GM19193 (cell line): ENCODE data around the gene VMP1.

Source experiments
- POLR2A ChIP-seq: IDR thresholded peaks from 4 replicates; pipeline ENCODE4 v1.6.1; 2011; ENCODE audit not compliant: insufficient read depth, insufficient read length; ENCODE audit errors: extremely low read depth

Gene VMP1

DNA sequence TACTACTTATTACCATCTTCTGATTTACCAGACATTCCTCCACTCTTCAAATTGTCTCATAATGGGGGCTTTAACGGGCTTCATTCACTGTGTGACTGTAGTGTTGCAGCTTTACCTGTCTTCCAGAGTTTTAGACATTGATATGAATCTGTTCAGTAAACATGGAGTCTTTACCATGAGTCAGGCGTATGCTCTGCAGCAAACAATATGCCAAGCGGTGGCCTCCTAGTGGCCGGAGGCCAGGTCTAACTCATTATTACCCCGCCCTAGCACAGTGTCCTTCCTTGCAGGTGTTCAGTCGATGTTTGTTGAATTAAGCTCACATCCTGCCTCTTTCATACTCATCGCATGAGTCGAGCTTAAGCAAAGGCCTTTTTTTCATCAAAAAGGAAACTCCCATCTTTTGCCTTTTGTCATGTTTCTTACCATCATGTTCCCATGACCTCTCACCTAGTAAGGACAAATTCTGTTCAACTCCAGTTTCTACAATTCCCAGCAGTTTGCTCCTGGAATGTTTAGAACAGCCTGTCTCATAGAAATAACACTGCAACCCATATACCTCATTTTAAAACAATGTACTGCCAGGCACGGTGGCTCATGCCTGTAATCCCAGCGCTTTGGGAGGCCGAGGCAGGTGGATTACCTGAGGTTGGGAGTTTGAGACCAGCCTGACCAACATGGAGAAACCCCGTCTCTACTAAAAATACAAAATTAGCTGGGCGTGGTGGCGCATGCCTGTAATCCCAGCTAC, 145.9 kb downstream of the VMP1 start:
- TF ChIP-seq POLR2A = no peak

DNA sequence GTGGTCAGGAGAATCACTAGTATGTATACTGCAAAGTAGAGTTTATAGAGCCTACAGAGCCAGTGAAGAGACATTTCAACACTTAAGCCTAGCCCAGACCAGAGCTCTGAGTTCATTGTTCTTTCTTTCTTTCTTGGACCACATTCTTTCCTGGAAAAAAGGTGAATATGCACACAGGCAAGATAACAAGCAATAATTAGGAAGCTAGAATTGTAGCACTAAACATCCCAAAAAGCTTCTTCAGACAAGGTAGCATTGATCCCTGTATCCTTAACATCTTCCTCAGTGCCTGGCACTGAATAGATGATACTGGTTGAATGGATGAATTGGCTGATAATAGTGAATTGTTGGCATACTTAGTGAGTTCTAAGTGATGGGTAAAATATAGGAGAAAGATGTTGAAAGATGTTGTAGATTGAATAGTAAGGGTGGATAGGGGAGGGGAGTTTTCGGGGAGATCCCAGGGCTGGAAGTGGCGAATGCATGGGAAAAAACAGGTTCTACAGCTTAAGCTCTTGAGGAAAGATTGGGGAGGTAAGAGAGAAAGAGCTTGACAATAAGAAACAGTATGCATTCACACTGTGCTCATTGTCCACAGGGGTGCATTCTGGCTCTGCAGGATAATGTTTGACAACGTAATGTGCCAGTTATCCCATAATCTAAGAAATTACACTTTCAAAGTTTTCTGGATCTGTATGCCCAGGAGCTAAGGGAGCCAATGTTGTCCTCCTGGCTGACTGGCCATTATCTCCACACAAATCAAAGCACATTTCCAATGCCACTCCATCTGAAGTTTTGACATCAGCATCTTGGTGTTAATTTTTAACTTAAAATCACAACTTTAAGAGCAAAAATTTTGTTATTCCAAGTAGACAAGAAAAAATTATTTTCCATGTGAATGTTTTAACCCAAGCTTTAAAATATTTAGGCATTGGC, 149.7 kb downstream of the VMP1 start:
- TF ChIP-seq POLR2A = no peak

DNA sequence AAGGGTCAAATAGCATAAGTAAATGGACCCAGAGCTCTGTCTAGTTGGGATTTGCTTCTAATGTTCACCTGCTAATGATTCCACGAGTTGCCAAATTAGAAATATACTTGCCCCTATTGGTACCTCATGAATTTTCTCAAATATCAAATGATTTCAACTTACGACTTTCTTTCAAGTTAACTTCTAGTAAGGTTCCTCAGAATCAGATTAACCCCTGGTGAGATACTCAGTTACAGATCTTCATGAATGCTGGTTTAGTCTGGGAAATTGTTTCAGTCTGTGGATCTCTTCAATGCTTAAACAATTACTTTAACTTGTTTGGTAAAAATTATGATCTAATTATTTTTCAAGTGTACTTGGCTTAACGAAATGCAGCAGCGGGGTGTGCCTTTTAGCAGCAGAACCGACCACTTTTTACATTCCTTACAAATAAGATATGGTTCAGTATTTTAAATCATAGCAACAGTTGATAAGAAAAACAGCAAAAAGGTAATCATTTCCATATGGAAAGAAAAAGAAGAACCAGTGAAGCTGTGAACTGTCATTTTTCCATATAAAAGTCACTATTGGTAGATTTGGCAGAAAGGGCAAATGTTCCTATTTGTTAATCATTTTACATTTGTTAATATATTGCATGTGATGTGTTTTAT, 150.8 kb downstream of the VMP1 start:
- TF ChIP-seq POLR2A = no peak

DNA sequence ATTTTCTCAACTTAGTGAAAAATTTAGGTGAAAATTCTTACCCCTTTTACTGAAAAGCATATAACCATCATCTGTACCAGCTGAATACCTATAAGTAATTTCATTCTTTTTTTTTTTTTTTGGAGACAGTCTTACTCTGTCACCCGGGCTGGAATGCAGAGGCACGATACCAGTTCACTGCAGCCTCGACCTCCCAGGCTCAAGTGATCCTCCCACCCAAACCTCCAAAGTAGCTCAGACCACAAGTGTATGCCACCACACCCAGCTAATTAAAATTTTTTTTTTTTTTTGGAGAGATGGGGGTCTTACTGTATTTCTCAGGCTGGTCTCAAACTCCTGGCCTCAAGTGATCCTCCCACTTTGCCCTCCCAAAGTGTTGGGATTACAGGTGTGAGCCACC, 151.5 kb downstream of the VMP1 start:
- no peak for TF ChIP-seq POLR2A

DNA sequence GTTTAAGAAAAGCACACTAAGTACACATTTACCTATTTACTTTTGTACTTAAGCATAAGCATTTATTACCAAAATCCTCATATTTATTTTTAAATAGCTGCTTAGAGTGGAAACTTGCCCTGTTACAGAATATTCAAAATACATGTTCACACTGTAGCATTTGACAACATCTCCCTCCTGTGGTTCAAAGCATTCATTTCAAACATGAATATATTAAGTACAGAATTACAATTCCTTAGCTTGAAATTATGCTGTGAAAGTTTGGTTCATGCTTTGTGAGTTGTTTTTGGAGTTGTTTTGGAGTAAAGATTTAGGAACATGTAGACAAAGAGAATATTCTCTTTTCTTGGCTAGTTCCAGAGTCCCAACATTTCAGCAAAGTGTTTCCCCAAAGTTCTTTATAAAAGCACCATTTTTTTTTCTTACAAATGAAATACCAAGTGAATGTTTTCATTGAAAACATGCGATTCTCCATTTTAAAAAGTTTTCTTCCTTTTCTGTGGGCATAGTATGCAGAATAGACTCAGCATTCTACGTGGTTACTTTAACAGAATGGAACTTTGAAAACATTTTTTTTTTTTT, 152.1 kb downstream of the VMP1 start:
- no peak for TF ChIP-seq POLR2A

DNA sequence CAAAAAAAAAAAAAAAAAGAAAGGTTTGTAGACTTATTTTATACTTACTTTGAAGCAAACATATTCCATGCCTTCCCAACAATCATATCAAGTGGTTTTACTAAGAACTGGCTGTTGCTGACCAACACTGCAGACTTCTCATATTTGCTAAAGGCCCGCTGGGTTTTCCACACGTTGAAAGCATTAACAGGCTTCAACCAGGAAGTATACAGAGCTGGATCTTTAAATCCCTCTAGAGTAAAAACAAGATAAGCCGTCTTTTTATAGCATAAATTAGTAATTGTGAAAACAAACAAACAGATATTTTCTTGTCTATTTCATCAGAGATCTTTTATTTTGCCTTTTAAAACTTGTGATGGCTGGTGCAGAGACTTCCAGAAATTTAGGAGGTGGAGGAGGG, 156.2 kb downstream of the VMP1 start:
- no peak for TF ChIP-seq POLR2A

DNA sequence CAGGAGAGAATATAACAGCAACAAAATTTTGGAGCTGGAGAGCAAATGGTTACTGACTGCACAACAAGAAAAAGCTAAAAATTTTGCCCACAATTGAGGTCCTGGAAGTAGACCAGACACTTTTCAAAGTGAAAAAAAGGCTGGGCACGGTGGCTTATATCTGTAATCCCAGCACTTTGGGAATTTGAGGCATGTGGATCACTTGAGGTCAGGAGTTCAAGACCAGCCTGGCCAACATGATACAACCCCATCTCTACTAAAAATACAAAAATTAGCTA, 162.4 kb downstream of the VMP1 start:
- no peak for TF ChIP-seq POLR2A

DNA sequence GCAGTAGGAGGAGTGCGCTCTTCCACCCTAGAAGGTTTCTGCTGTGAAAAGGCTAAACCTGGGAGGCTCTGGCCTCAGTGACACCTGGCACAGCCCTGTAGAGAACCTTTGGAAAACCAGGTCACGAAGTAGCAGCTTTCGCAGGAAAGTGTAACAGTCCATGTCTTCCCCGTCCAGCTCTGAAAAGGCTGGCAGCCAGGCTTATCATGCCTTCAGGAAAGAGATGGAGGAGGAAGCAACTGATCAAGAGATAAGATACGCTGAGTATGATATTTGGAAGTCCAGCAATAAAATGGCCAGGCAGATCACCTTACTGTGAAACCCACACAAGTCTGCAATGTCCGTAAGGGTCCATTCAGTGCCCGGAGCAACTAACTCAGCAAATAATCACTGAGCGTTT, 163.0 kb downstream of the VMP1 start:
- TF ChIP-seq POLR2A = no peak

DNA sequence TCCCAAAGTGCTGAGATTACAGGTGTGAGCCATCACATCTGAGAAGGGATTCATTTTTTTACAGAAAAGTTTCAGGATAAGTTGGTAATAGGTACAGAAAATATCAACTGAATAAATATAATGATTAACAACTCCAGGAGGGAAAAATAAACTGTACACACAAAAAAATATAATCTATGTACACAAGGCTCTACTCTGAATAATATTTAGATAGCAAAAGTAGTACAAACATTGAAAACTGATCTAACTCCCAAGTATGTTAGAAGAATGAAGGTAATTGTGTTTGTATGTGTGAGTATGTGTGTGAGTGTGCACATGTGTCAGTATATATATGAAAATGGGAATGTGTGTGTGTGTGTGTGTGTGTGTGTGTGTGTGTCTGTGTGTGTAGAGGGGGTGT, 164.9 kb downstream of the VMP1 start:
- TF ChIP-seq POLR2A = no peak

DNA sequence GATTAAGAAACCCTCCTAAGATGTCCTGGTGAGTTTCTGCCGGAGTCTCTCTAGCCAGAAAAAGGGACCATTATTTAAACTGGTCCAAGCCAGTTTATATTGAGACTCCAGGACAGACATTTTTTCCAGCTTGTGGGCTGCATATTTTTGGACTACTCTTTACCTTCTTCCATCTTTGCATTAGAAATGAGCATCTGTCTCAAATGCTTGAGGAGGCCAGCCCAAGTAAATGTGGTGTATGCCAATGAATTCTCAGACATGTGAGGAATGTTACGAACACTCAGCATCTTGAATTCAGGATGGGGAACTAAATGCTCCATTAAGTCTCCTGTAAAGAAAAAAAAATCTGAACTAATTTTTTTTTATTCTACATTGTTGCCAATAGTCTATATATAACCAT, 166.9 kb downstream of the VMP1 start:
- TF ChIP-seq POLR2A = no peak

DNA sequence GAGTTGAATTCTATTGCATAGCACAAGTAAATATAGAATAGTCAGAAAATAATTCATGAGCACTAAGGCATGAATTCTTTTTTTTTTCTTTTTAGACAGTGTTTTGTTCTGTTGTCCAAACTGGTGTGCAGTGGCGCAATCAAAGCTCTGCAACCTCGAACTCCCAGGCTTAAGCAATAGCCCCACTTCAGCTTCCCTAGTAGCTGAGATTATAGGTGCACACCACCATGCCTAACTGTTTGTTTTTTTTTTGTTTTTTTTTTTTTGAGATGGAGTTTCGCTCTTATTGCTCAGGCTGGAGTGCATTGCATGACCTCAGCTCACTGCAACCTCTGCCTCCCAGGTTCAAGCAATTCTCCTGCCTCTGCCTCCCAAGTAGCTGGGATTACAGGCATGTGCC, 168.7 kb downstream of the VMP1 start:
- no peak for TF ChIP-seq POLR2A

DNA sequence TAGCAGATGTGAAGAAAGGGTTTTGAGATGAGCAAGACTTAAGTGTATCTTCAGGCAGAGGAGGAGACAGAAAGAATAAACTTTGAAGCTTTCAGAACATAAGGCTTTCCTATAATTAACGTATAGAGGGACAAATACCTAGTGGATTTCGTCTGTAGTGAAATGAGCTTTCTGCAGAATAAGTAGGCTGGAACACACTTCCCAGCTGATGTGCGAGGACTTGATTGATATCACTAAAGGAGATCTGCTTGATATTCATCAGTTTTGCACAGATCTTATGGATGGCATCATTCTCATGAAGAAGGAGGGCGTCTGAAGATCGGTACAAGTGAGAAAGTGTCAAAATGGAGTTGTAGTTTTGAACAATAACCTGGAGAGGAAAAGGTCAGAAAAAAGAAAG, 170.5 kb downstream of the VMP1 start:
- no peak for TF ChIP-seq POLR2A

DNA sequence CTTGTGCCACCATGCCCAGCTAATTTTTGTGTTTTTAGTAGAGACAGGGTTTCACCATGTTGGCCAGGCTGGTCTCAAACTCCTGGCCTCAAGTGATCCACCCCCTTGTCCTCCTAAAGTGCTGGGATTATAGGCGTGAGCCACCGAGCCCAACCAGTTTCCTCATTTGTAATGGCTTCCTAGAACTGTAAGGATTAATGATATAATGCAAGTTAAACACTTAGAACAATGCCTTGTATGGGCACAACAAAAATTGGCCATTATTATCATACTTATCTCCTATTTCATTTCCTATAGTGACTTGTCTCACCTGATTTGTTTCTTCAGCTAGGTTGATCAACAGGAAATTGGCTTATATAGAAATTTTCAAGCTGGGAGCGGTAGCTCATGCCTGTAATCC, 171.2 kb downstream of the VMP1 start:
- TF ChIP-seq POLR2A = no peak

DNA sequence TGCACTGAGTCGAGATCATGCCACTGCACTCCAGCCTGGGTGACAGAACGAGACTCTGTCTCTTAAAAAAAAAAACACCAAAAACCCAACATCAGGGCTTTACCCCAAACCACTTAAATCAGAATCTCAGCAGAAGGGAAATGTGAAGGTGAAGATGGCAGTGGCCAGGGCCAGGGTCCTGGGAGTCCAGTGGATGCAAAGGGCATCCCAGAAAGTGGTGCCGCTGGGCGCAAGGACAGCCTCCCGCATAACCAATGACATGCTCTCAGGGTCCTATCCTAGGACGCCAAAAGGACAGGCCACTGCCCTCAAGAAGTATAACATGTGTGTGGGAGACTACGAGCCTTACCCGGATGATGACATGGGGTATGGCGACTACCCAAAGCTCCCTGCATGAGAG, 177.4 kb downstream of the VMP1 start:
- TF ChIP-seq POLR2A = no peak

DNA sequence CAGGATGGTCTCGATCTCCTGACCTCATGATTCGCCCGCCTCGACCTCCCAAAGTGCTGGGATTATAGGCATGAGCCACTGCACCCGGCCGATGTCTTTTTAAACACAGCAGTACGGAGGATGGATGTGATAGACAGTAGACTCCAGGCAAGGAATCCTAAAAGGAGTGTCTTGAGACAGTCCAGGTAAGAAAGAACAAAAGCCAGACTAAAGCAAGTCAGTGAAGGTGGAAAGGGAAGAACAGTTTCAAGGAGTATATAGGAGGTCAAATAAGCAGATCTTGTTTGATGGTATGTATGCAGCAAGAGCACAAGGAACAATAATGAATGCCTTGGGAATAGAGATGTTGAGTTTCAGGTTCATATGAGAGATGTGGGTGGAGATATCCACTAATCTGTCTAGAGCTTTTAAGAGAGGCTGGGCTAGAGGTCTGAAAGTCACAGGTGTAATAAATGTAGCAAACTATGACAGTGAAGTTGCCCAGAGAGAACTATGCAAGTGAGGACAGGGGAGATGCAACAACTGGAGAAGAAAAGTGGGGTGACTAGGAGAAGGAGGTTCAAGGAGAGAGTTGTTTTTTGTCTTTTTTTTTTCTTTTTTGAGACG, 180.8 kb downstream of the VMP1 start:
- TF ChIP-seq POLR2A = no peak
